ENCODE results near the gene MTFR1L.

The MTFR1L gene

DNA sequence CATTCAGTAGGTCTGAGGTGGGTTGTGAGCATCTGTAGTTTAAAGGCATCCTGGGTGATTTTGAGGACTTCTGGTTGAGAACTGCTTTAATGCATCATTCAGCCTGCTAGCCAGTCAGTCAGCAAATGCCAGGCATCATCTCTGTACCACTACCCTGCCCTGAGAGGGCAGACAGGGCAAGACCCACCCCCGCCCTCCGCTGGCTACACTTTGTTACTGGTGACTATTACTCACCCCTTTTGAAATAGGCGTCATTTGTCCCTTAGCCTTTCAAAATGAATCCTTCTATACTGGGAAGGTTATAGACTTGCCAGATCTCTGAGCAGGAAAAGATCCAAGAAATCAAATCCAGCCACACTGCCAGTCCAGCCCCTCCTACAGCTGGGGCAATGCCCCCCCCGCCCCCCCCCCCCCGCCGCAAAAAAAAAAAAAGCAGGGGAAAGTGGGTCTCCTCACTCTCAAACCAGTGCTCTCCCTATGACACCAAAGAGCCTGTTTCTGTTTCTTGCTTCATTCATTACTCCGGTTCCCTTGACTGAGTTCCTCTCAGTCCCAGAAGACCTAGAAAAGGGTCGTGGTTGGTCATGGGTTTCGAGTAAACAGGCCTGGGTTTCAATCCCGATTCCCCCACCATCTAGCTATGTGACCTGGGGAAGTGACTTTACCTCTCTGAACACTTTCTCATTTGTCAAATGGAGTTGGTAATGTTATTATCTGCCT is 15.3 kb upstream of the MTFR1L start:
- H3K4me3 ChIP-seq (ENCODE audit: low read length) = no peak overlapping the region
- no peaks in the 10 kb centered on the region for H3K36me3 ChIP-seq (ENCODE audit: control insufficient read depth, insufficient read depth, low read length)
- peaks cover 10% of the 10 kb centered on the region for H3K4me1 ChIP-seq (ENCODE audit: control insufficient read depth, insufficient read depth, low read length)
- H3K9me3 ChIP-seq (ENCODE audit: control insufficient read depth, low read length) = no peaks in the 10 kb centered on the region
- no peaks in the 10 kb centered on the region for H3K27me3 ChIP-seq (ENCODE audit: control insufficient read depth, insufficient read depth, low read length)
- H3K9ac ChIP-seq (ENCODE audit: low read length) = no peak overlapping the region

DNA sequence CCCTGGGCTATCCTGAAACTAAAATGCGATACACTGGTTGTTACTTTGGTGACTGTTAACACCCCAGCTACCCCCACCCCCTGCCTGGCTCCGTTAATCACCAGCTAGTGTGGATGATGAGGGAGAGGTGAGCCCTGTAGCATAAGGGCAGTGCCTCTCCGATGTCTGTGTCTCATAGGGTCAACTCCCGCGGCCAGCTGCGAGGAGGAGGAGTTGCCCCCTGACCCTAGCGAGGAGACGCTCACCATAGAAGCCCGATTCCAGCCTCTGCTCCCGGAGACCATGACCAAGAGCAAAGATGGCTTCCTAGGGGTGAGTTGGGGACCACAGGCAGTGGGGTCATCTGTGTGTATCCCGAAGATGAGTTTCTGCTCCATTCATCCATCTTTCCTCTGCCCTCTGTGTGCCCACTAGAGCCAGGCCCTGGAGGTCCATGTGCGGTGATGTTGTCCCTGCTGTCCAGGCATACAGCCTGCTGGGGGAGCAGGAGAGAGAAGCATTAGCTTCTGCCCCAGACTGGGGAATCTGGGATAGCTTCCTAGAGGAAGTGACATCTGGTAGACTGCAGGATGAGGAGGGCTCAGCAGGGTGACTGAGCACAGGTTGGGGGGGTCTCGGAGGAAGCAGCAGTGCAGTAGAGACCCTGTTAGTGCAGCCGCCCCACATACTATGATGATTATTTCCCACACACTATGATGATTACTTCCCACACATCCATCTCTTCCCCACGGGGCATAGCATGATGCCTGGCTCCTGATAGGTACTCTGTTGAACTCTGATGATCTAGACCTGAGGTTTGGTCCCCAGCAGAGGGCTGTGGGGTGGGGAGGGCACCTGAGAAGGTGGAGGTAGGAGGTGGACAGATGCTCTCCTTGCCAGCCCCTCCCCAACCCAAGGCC is 14.5 kb upstream of the MTFR1L start:
- no peaks in the 10 kb centered on the region for H3K27me3 ChIP-seq (ENCODE audit: control insufficient read depth, insufficient read depth, low read length)
- H3K36me3 ChIP-seq (ENCODE audit: control insufficient read depth, insufficient read depth, low read length) = no peaks in the 10 kb centered on the region
- H3K9ac ChIP-seq (ENCODE audit: low read length) = no peak overlapping the region
- H3K4me3 ChIP-seq (ENCODE audit: low read length) = no peak overlapping the region
- no peaks in the 10 kb centered on the region for H3K9me3 ChIP-seq (ENCODE audit: control insufficient read depth, low read length)
- H3K4me1 ChIP-seq (ENCODE audit: control insufficient read depth, insufficient read depth, low read length) = peaks cover 7% of the 10 kb centered on the region

DNA sequence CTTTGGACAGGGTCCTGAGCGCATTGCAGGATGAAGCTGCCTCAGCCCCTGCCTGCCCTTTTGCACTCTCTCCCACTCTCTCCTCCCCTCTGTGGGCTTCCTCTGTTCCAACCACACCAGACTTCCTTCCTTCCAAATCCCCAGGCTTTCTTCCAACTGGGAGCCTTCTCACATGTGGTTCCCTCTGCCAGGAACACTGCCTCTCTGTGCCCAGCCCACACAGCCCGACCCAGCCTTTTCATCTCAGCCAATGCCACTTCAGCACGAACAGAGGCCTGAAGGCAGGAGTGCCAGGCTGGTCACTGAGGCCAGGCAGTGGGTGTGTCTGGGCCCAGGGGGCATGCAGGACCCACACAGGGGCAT is 13.9 kb upstream of the MTFR1L start:
- no peaks in the 10 kb centered on the region for H3K27me3 ChIP-seq (ENCODE audit: control insufficient read depth, insufficient read depth, low read length)
- H3K9ac ChIP-seq (ENCODE audit: low read length) = no peak overlapping the region
- no peaks in the 10 kb centered on the region for H3K36me3 ChIP-seq (ENCODE audit: control insufficient read depth, insufficient read depth, low read length)
- peaks cover 5% of the 10 kb centered on the region for H3K4me1 ChIP-seq (ENCODE audit: control insufficient read depth, insufficient read depth, low read length)
- no peaks in the 10 kb centered on the region for H3K9me3 ChIP-seq (ENCODE audit: control insufficient read depth, low read length)
- H3K4me3 ChIP-seq (ENCODE audit: low read length) = no peak overlapping the region

DNA sequence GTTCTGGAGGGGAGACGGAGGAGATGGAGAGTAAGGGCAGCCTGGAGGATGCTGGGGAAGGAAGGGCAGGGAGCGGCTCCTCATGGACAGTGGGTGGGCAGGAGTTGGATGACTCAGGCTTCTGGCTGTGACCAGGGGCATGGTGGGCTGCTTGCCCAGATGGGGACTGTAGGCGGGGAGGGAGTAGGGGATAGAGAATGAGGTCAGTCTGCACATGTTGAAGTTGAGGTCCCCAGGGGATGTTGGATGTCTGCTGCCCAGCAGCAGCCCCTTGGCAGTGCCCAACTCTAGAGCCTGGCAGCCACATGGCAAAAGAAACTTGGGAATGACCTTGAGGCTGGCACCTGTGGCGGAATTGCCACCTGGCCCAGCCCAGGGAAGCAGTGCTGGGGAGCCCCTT is 13.3 kb upstream of the MTFR1L start:
- H3K4me3 ChIP-seq (ENCODE audit: low read length) = no peak overlapping the region
- H3K36me3 ChIP-seq (ENCODE audit: control insufficient read depth, insufficient read depth, low read length) = no peaks in the 10 kb centered on the region
- H3K9ac ChIP-seq (ENCODE audit: low read length) = no peak overlapping the region

DNA sequence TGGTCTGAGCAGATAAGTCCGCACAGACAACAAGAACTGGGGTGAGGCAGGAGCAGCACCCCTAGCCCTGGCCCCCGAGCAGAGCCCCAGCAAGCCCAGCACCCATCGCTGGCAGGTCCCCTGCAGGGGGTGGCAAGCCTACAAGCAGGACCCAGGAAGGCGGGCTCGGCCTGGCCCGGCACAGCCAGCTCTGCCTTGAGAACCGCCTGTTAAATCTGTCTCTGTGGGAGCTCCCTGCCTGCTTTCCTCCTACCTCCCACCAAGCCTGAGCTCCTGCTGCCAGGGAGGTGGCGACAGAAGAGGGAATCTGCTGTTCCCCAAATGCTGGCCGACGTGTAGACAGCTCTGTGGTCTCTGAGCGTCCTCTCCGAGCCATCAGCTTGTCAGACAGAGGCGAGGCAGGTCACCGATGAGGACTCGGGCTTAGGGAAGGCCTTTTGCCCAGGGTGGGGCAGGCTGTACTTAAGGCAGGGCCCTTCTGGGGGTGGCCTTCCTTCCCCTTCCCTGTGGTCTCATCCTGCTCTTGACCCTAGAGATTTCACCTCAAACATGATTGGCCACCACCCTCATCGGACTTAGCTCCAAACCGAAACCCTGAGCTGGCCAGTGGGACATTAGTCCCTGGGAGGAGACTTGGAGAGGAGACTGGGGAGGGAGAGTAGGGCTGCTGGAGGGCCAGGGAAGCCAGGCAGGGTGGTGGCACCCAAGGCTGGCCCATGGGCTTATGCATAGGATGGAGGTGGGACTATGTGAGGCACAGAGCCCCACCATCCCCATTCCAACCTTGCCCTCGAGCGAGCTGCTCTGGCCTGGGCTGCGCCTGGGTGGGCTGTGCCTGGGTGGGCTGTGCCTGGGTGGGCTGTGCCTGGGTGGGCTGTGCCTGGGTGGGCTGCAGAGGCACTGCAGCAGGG is 12.0 kb upstream of the MTFR1L start:
- Histone ChIP-seq H3K9ac (ENCODE audit: low read length) (no peak overlapping the region), H3K9me3 (ENCODE audit: control insufficient read depth, low read length) (no peaks in the 10 kb centered on the region), H3K27me3 (ENCODE audit: control insufficient read depth, insufficient read depth, low read length) (no peaks in the 10 kb centered on the region), H3K4me1 (ENCODE audit: control insufficient read depth, insufficient read depth, low read length) (no peaks in the 10 kb centered on the region), H3K36me3 (ENCODE audit: control insufficient read depth, insufficient read depth, low read length) (no peaks in the 10 kb centered on the region), H3K4me3 (ENCODE audit: low read length) (no peak overlapping the region)

More for the DNA sequence above, 13.3 kb upstream of the MTFR1L start:
- Histone ChIP-seq H3K9me3 (ENCODE audit: control insufficient read depth, low read length) (no peaks in the 10 kb centered on the region), H3K4me1 (ENCODE audit: control insufficient read depth, insufficient read depth, low read length) (no peaks in the 10 kb centered on the region), H3K27me3 (ENCODE audit: control insufficient read depth, insufficient read depth, low read length) (no peaks in the 10 kb centered on the region)

DNA sequence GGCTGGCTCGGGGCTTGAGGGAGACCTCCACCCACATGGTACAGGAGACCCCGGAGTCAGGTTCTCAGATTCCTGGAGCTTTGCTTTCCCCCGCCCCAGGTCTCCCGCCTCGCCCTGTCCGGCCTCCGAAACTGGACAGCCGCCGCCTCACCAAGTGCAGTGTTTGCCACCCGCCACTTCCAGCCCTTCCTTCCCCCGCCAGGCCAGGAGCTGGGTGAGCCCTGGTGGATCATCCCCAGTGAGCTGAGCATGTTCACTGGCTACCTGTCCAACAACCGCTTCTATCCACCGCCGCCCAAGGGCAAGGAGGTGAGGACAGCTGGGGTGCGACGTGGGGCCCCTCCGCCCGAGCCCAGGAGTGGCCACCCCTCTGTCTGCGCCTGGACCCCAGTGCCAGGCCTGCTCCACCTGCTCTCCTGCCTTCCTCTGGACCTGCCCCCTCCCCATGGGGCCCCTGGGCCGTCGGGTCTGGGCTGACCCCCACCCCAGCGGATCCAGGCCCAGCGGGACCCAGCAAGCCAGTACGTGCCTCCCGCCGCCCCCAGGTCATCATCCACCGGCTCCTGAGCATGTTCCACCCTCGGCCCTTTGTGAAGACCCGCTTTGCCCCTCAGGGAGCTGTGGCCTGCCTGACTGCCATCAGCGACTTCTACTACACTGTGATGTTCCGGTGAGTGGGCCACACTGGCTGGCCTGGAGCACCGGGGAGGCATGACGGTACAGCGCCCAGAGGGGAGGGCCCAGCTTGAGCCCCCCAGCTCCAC is 11.1 kb upstream of the MTFR1L start:
- Histone ChIP-seq H3K4me3 (ENCODE audit: low read length) (no peak overlapping the region), H3K9ac (ENCODE audit: low read length) (no peak overlapping the region), H3K27me3 (ENCODE audit: control insufficient read depth, insufficient read depth, low read length) (no peaks in the 10 kb centered on the region), H3K9me3 (ENCODE audit: control insufficient read depth, low read length) (no peaks in the 10 kb centered on the region), H3K4me1 (ENCODE audit: control insufficient read depth, insufficient read depth, low read length) (no peaks in the 10 kb centered on the region), H3K36me3 (ENCODE audit: control insufficient read depth, insufficient read depth, low read length) (no peaks in the 10 kb centered on the region)

DNA sequence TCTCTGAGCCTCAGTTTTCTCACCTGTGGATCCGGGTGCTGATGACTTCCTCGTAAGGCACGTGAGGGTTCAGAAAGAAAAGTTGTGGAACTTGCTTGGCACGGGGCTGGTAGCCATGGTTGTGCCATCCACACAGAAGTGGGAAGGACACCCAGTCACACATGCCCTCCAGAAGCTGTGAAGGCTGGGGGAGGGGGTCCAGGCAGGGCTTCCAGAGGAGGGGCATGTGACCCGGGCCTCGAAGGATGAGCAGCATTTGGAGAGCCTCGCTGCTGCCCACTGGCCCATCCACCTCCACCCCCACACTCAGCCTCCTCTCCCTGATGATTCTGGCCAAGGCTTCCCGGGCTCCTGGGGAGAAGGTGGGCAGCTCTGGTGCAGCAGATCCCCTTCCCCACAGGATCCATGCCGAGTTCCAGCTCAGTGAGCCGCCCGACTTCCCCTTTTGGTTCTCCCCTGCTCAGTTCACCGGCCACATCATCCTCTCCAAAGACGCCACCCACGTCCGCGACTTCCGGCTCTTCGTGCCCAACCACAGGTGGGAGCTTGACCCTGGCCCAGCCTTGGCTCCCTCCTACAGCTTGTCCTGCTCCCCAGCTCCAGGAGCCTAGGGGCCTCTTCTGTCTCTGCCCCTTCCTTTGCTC is 10.3 kb upstream of the MTFR1L start:
- Histone ChIP-seq H3K9me3 (ENCODE audit: control insufficient read depth, low read length) (no peaks in the 10 kb centered on the region), H3K36me3 (ENCODE audit: control insufficient read depth, insufficient read depth, low read length) (no peaks in the 10 kb centered on the region), H3K9ac (ENCODE audit: low read length) (no peak overlapping the region), H3K27me3 (ENCODE audit: control insufficient read depth, insufficient read depth, low read length) (no peaks in the 10 kb centered on the region), H3K4me1 (ENCODE audit: control insufficient read depth, insufficient read depth, low read length) (no peaks in the 10 kb centered on the region), H3K4me3 (ENCODE audit: low read length) (no peak overlapping the region)

DNA sequence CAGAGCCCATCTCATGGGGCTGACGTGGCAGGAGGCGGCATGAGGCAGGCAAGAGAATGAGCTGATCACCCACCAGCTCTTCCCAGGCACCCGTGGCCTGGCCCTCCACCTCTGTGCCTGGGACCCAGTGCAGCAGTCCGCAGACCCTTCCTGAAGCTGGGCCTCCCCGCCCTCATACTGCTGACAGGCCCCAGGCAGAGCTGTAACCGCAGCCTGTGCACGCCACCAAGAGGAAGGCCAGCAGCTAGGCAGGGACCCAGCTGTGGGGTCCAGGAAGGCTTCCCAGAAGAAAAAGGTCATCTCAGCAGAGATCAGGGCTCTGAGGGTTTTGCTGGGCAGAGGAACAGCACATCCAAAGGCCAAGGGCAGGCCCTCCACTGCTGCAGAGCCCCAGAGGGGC is 9.8 kb upstream of the MTFR1L start:
- Histone ChIP-seq H3K9ac (ENCODE audit: low read length) (no peak overlapping the region), H3K4me1 (ENCODE audit: control insufficient read depth, insufficient read depth, low read length) (no peaks in the 10 kb centered on the region), H3K36me3 (ENCODE audit: control insufficient read depth, insufficient read depth, low read length) (no peaks in the 10 kb centered on the region), H3K27me3 (ENCODE audit: control insufficient read depth, insufficient read depth, low read length) (no peaks in the 10 kb centered on the region), H3K9me3 (ENCODE audit: control insufficient read depth, low read length) (no peaks in the 10 kb centered on the region), H3K4me3 (ENCODE audit: low read length) (no peak overlapping the region)

DNA sequence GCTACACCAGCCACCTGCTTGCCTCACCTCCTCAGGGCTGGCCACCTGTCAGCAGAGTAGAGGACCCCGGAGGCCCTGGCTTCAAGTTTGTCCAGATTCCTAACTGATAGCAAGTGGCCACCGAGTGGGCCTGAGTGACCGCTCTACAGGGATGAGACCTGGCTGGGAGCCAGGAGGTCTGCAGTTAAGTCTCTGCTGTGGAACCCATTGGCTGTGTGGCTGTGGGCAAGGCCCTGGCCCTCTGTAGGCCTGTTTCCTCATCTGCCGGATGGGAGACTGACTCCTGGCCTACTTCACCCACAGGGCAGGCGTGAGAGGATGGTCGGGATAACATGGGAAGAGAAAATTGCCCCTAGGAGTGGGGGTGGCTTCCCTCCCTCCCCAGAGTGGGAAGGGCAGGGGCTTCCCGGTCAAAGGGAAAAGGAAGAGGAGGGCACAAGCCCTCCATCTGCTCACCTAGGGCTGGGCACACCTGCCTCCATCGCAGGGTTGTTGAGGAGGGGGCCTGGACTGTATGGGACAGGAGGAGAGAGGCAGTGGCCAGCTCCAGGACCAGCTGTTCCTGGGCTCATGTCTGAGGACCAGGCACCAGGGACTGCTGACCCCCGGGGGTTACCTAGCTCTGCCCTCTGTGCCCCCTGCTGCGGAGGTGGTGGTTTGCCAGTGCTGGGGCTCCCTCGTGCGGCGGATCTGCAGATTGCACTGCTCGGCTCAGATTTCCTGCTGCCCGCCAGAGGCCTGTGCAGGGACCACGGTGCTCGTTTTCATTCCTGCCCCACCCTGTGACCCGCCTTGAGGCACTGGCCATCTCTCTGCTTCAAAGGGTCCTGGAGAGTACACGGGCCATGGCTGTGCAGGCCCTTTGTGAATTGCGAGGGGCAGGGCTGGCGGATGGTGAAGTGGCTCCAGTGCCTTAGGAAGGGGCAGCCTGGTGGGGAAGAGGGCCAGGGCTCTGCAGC is 9.1 kb upstream of the MTFR1L start:
- H3K9me3 ChIP-seq (ENCODE audit: control insufficient read depth, low read length) = no peaks in the 10 kb centered on the region
- no peaks in the 10 kb centered on the region for H3K4me1 ChIP-seq (ENCODE audit: control insufficient read depth, insufficient read depth, low read length)
- no peaks in the 10 kb centered on the region for H3K36me3 ChIP-seq (ENCODE audit: control insufficient read depth, insufficient read depth, low read length)
- no peaks in the 10 kb centered on the region for H3K27me3 ChIP-seq (ENCODE audit: control insufficient read depth, insufficient read depth, low read length)
- no peak overlapping the region for H3K9ac ChIP-seq (ENCODE audit: low read length)
- no peak overlapping the region for H3K4me3 ChIP-seq (ENCODE audit: low read length)

DNA sequence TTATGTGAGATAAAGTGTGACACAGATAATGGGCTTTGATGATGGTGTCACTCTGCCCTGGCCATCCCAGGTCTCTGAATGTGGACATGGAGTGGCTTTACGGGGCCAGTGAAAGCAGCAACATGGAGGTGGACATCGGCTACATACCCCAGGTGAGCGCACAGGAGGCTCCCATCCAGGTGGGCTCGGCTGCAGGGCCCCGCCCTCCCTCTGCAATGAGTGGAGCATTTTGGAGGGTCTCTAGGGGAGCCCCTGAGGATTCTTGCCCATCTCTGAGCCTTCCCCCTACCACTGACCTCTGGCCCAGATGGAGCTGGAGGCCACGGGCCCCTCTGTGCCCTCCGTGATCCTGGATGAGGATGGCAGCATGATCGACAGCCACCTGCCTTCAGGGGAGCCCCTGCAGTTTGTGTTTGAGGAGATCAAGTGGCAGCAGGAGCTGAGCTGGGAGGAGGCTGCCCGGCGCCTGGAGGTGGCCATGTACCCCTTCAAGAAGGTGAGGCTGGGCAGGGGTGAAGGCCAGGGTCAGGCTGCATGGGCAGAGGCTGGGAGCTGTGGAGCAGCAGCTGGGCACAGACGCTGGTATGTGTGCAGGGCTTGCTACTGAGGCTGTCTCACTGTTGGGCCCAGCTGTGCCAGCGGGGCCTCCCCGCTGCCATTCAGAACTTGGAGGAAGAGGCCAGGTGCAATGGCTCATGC is 8.2 kb upstream of the MTFR1L start:
- Histone ChIP-seq H3K4me3 (ENCODE audit: low read length) (no peak overlapping the region), H3K27me3 (ENCODE audit: control insufficient read depth, insufficient read depth, low read length) (no peaks in the 10 kb centered on the region), H3K4me1 (ENCODE audit: control insufficient read depth, insufficient read depth, low read length) (no peaks in the 10 kb centered on the region), H3K36me3 (ENCODE audit: control insufficient read depth, insufficient read depth, low read length) (no peaks in the 10 kb centered on the region), H3K9me3 (ENCODE audit: control insufficient read depth, low read length) (no peaks in the 10 kb centered on the region), H3K9ac (ENCODE audit: low read length) (no peak overlapping the region)

All from mucosa of stomach (tissue), 1 donor.